GM12878 (cell line): ENCODE measurements around the gene FREY1. TPM values are rescaled to one million over a fixed set of nuclear protein-coding genes. Genes with fewer than 3 reads are reported as not detected.

Experiments used
- ATAC-seq: fragments of 200-7000 bp; cut with Tn5 transposase; 3 replicates; pipeline ENCODE4 v1.9.1; 2020; ENCODE audit warnings: mild to moderate bottlenecking, moderate library complexity
- BruUV-seq: library from RNA; stranded (reverse); fragments of 400-500 nt; replicated peaks from 2 replicates; lab custom pipeline; 2021; lab: Mats Ljungman, UMichigan
- CTCF ChIA-PET: fragments of 300-600 bp; sonication (Branson Sonifier 250); formaldehyde crosslinking; extraction: SDS; loops from one replicate; lab custom pipeline; 2021; ENCODE audit warnings: inconsistent platforms; lab: Yijun Ruan, JAX
- POLR2A ChIA-PET: fragments of 350-600 bp; formaldehyde crosslinking; extraction: SDS; loops from one replicate; lab custom pipeline; 2021; ENCODE audit warnings: inconsistent platforms; lab: Charles Lee
- RAD21 ChIA-PET: fragments of 300-600 bp; sonication (Branson Sonifier 250); formaldehyde crosslinking; loops from one replicate; lab custom pipeline; 2023; ENCODE audit warnings: antibody characterized with exemption; ENCODE audit not compliant: unreplicated experiment; lab: Charles Lee
- SMC1A ChIA-PET: fragments of 300-600 bp; sonication (Branson Sonifier 250); formaldehyde crosslinking; loops from one replicate; lab custom pipeline; 2023; ENCODE audit not compliant: unreplicated experiment, uncharacterized antibody; lab: Charles Lee
- DNase-seq: peaks from one replicate; pipeline ENCODE4 v3.0.0-alpha.2; 2011; ENCODE audit warnings: low read depth, low spot score
- FAIRE-seq: peaks from 3 replicates; lab custom pipeline; 2011; peaks lifted over from hg19 to GRCh38; lab: Jason Lieb, UNC
- H2AFZ ChIP-seq: 2 replicates; pipeline ENCODE4 v1.6.0; 2011; ENCODE audit warnings: low read depth, low read length, control low read depth; ENCODE audit not compliant: control insufficient read depth
- H3K27ac ChIP-seq: 2 replicates; pipeline ENCODE4 v1.5.1; 2011; ENCODE audit warnings: control low read depth; ENCODE audit not compliant: control insufficient read depth, insufficient read depth
- H3K27me3 ChIP-seq, 2 experiments: replicated peaks in 1 of 2; 2 replicates each; pipeline versions ENCODE4 v1.6.0 to v1.6.1; 2011; ENCODE audit warnings: low read length in 1 of 2; ENCODE audit not compliant: control insufficient read depth in 2 of 2, insufficient read depth in 2 of 2
- H3K36me3 ChIP-seq, 2 experiments: 2 replicates each; pipeline ENCODE4 v1.5.1; 2011; ENCODE audit warnings: low read length in 1 of 2; ENCODE audit not compliant: control insufficient read depth in 2 of 2, insufficient read depth in 2 of 2
- H3K4me1 ChIP-seq: 2 replicates; pipeline ENCODE4 v1.6.1; 2011; ENCODE audit warnings: mild to moderate bottlenecking, low read length, moderate library complexity, mixed read lengths; ENCODE audit not compliant: control insufficient read depth, insufficient read depth
- H3K4me2 ChIP-seq: 2 replicates; pipeline ENCODE4 v1.6.0; 2011; ENCODE audit warnings: control low read depth; ENCODE audit not compliant: control insufficient read depth, insufficient read depth
- H3K4me3 ChIP-seq: fragments of 200-600 bp; sonication (generic); 2 replicates; pipeline ENCODE4 v1.5.1; 2016
- H3K79me2 ChIP-seq: 2 replicates; pipeline ENCODE4 v1.6.0; 2011; ENCODE audit warnings: low read length; ENCODE audit not compliant: control insufficient read depth, insufficient read depth
- H3K9ac ChIP-seq: 2 replicates; pipeline ENCODE4 v1.8.0; 2011; ENCODE audit warnings: low read length, control low read depth, mixed read lengths; ENCODE audit not compliant: control insufficient read depth, insufficient read depth
- H3K9me3 ChIP-seq: replicated peaks from 3 replicates; pipeline ENCODE4 v1.5.1; 2011; ENCODE audit warnings: mild to moderate bottlenecking, low read length; ENCODE audit not compliant: control insufficient read depth, insufficient read depth
- H4K20me1 ChIP-seq: 2 replicates; pipeline ENCODE4 v1.6.0; 2011; ENCODE audit not compliant: control insufficient read depth, insufficient read depth
- BCL3 ChIP-seq: IDR thresholded peaks from 2 replicates; pipeline ENCODE4 v1.6.1; 2011; ENCODE audit warnings: borderline replicate concordance, low read depth, mild to moderate bottlenecking, moderate library complexity, low read length; ENCODE audit not compliant: insufficient read depth, poor library complexity, severe bottlenecking
- JUNB ChIP-seq: IDR thresholded peaks from 2 replicates; pipeline ENCODE4 v1.6.1; 2016; ENCODE audit warnings: antibody characterized with exemption, mild to moderate bottlenecking
- NFXL1 ChIP-seq: fragments of 450-650 bp; IDR thresholded peaks from 2 replicates; pipeline ENCODE4 v1.6.1; 2017; ENCODE audit warnings: antibody characterized with exemption, mild to moderate bottlenecking, borderline replicate concordance
- NR2C2 ChIP-seq: IDR thresholded peaks from 2 replicates; pipeline ENCODE4 v1.6.1; 2011; ENCODE audit warnings: borderline replicate concordance, low read depth; ENCODE audit not compliant: control insufficient read depth, insufficient read length
- POLR2A ChIP-seq: IDR thresholded peaks from 2 replicates; pipeline ENCODE4 v1.6.1; 2011; ENCODE audit warnings: low read depth, mild to moderate bottlenecking, low read length
- POLR2AphosphoS2 ChIP-seq: IDR thresholded peaks from 2 replicates; pipeline ENCODE4 v1.6.1; 2011; ENCODE audit warnings: low read depth, mild to moderate bottlenecking, low read length, improper control_type of control experiment, moderate library complexity
- STAT3 ChIP-seq: IDR thresholded peaks from 2 replicates; pipeline ENCODE4 v1.6.1; 2011; ENCODE audit warnings: low read depth, low read length, improper control_type of control experiment
- WGBS: methylation state at CpG from one replicate; pipeline ENCODE4 v1.1.6; 2016; ENCODE audit warnings: low lambda C conversion rate; ENCODE audit not compliant: insufficient replicate concordance, insufficient coverage; ENCODE audit errors: missing lambda C conversion rate; 5-methylcytosine and 5-hydroxymethylcytosine counted together
- in situ Hi-C: fragments of 300-500 bp; cut with MboI; formaldehyde crosslinking; loops from 9 replicates; pipeline ENCODE4 v1.14.3; 2018; ENCODE audit warnings: mixed read lengths
- intact Hi-C: fragments of 100-400 bp; cut with micrococcal nuclease; formaldehyde crosslinking; loops from one replicate; pipeline ENCODE4 v1.14.2; 2022; ENCODE audit not compliant: unreplicated experiment
- polyA plus RNA-seq, 11 experiments: library from polyadenylated mRNA; depleted of rRNA in 4 of 11; unstranded in 6 of 11; stranded (reverse) in 5 of 11; fragments of >200 nt; fragmentation: Nextera tagmentation in 4 of 11; fragmentation: Illumina TruSeq in 1 of 11; extraction: Ambion mirVana in 4 of 11; extraction: Trizol in 1 of 11; gene quantifications; 1 replicate in 1 of 11; 2 replicates in 10 of 11; pipeline versions ENCODE4 v1.2.1 to v1.2.3, GENCODE V29; 2011 to 2016; ENCODE audit warnings: inconsistent platforms in 2 of 11, missing spikeins in 2 of 11, low read depth in 1 of 11
- total RNA-seq, 4 experiments: library from RNA; depleted of rRNA in 3 of 4; stranded (reverse); fragments of >200 nt in 3 of 4; fragmentation: Illumina TruSeq in 1 of 4; extraction: Trizol in 1 of 4; gene quantifications; 2 replicates each; pipeline versions ENCODE4 v1.2.1 to v1.2.3, GENCODE V29; 2013 to 2021

Gene FREY1
- total and polyA plus RNA-seq, 10 of the 15 experiments (the other 5 are each of a cell fraction or from before 2014, with no cell fraction given), result 0.13 to 1.7 (median 0.39) TPM; not detected in 3

DNA sequence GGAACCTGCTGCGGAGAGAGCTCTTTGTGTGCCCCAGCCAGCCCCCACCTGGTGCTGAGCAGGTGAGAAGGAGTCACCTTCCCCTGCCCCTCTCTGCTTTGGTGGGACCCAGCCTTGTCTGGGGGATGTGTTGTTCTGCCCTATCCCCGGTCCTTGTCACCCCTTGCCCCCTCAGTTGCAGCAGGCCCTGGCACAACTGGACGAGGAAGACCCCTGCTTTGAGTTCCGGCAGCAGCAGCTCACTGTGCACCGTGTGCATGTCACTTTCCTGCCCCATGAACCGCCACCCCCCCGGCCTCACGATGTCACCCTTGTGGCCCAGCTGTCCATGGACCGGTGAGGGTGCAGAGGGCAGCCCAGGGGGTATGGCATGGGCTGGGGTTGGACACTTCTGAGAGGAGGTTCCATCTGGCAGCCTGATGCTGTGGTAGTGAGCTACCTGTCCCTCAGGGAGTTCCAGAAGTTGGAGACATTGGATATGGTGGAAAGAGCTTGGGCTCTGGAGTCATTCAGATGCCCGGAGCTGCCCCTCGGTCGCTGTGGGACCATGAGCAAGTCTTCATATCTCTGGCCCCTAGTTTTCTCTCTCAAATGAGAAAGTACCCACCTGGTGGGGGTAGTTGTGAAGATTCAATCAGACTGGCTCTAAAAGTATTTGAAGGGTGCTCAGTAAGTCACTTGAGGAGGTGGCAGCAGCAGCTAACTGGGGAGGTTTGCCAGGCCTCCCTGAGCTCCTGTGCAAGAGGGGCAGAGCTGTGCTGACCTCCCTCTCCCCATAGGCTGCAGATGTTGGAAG is 19.7 kb upstream of the FREY1 start (continued):
- no peak for TF ChIP-seq BCL3
- no peak for TF ChIP-seq NR2C2
- TF ChIP-seq, all 136 proteins: peak for 0

- Histone ChIP-seq H3K4me2 (no peak overlapping the region), H2AFZ (no peak overlapping the region), H3K4me3 (no peak overlapping the region), H3K9me3 (no peaks in the 10 kb centered on the region; the same call in 2 of the 3 replicates), H3K9ac (no peak overlapping the region), H3K79me2 (no peaks in the 10 kb centered on the region), H3K36me3 (no peaks in the 10 kb centered on the region), H3K4me1 (peaks cover 18% of the 10 kb centered on the region), H3K27ac (no peak overlapping the region), H4K20me1 (no peaks in the 10 kb centered on the region), H3K27me3 (peaks cover 6 to 18% of the 10 kb centered on the region in 2 experiments; a peak in 3 of 4 replicates)
- ChIA-PET POLR2A (no interaction called here), RAD21 (no interaction called here), CTCF (interaction anchor here (0.8 to 1.5 kb wide), 3 partner anchors 9 to 83 kb away, joined by 3 to 7 read pairs (median 3); no protein-coding TSS in a partner anchor), SMC1A (interaction anchor here (0.6 kb wide), 1 partner anchor 9 kb away, joined by 3 read pairs; no protein-coding TSS in a partner anchor)
- no peak for ATAC-seq
- intact Hi-C loops, result no loop called here
- TF ChIP-seq NFXL1 (no peak), JUNB (no peak), POLR2A (no peak), STAT3 (no peak), POLR2AphosphoS2 (no peak)
- no peak for DNase-seq
- WGBS, result 63% methylated on average over 12 of the region's 12 CpGs
- no peak for FAIRE-seq
- in situ Hi-C loops, result no loop called here
- no TSS peak for BruUV-seq
These were observed 18.9 kb upstream of the FREY1 start for GRCh38 chr11:45926001-45926401.
